DND-41 (cell line): ENCODE results near the gene KDELR1.

ENCODE experiments used
- ATAC-seq: fragments of 200-7000 bp; cut with Tn5 transposase; 3 replicates; pipeline ENCODE4 v1.9.1; 2021; ENCODE audit warnings: low read depth; ENCODE audit not compliant: insufficient read depth
- DNase-seq: peaks from one replicate; pipeline ENCODE4 v3.0.0-alpha.2; 2020
- H2AFZ ChIP-seq: 2 replicates; pipeline ENCODE4 v1.6.0; 2012; ENCODE audit warnings: low read depth, low read length
- H3K27ac ChIP-seq: 2 replicates; pipeline ENCODE4 v1.5.1; 2012; ENCODE audit warnings: low read length, inconsistent platforms
- H3K27me3 ChIP-seq: fragments of 200-600 bp; sonication (generic); 2 replicates; pipeline ENCODE4 v1.6.0; 2012; ENCODE audit warnings: low read length, mild to moderate bottlenecking, inconsistent platforms; ENCODE audit not compliant: insufficient read depth, poor library complexity
- H3K36me3 ChIP-seq: 2 replicates; pipeline ENCODE4 v1.5.1; 2012; ENCODE audit warnings: low read length, inconsistent platforms; ENCODE audit not compliant: insufficient read depth
- H3K4me1 ChIP-seq: 2 replicates; pipeline ENCODE4 v1.5.1; 2012; ENCODE audit warnings: mild to moderate bottlenecking, low read length; ENCODE audit not compliant: insufficient read depth
- H3K4me2 ChIP-seq: 2 replicates; pipeline ENCODE4 v1.6.0; 2012; ENCODE audit warnings: mild to moderate bottlenecking, moderate library complexity, low read length, inconsistent platforms; ENCODE audit not compliant: insufficient read depth
- H3K4me3 ChIP-seq, 2 experiments: fragments of 200-600 bp in 1 of 2; shearing (Covaris generic) in 1 of 2; 2 replicates each; pipeline ENCODE4 v1.5.1; 2012 to 2016; ENCODE audit warnings: inconsistent platforms in 2 of 2, low read length in 2 of 2, mild to moderate bottlenecking in 2 of 2, low read depth in 1 of 2, moderate library complexity in 1 of 2
- H3K79me2 ChIP-seq: 2 replicates; pipeline ENCODE4 v1.6.0; 2012; ENCODE audit warnings: low read length, inconsistent platforms; ENCODE audit not compliant: insufficient read depth
- H3K9ac ChIP-seq: 2 replicates; pipeline ENCODE4 v1.6.0; 2012; ENCODE audit warnings: low read depth, mild to moderate bottlenecking, inconsistent platforms, low read length, moderate library complexity
- H3K9me3 ChIP-seq: 2 replicates; pipeline ENCODE4 v1.5.1; 2012; ENCODE audit warnings: low read length, moderate library complexity, mild to moderate bottlenecking, inconsistent platforms; ENCODE audit not compliant: insufficient read depth, severe bottlenecking
- H4K20me1 ChIP-seq: 2 replicates; pipeline ENCODE4 v1.6.0; 2012; ENCODE audit warnings: low read length; ENCODE audit not compliant: insufficient read depth
- CTCF ChIP-seq: IDR thresholded peaks from 2 replicates; pipeline ENCODE4 v1.5.1; 2012; ENCODE audit warnings: borderline replicate concordance, low read length, moderate library complexity, mild to moderate bottlenecking; ENCODE audit not compliant: poor library complexity, severe bottlenecking; ENCODE audit errors: extremely low read depth
- EZH2 ChIP-seq: IDR thresholded peaks from 3 replicates; pipeline ENCODE4 v1.6.1; 2012; ENCODE audit warnings: borderline replicate concordance, low read depth, mild to moderate bottlenecking, moderate library complexity, low read length, inconsistent platforms; ENCODE audit not compliant: severe bottlenecking

Gene KDELR1

DNA sequence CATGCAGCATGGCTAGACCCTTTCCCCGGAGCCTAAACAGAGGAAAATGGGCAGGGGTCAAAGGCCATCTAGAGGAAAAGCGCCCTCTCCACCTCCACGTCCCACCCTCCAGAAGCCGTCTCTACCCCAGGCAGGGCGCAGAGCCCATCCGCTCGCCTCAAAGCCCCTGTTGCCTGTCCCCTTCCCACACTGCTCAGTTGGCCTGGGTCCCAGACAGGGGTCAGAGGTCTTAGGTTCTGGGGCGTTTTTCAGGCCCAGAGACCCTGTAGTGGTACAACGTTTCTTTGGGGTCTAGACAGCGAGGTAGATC is 27.9 kb downstream of the KDELR1 start:
- TF ChIP-seq EZH2 (no peak), CTCF (no peak)
- no peaks in the 10 kb centered on the region for H3K9me3 ChIP-seq
- DNase-seq (no peak), ATAC-seq (peak; percentile 18)
- peak overlapping the region; percentile 63 to 81 for H3K4me3 ChIP-seq
- peak overlapping the region; percentile 91 for H2AFZ ChIP-seq
- peak overlapping the region; percentile 95 for H3K27ac ChIP-seq
- H3K4me1 ChIP-seq: peaks cover 23% of the 10 kb centered on the region
- peak overlapping the region; percentile 95 for H3K9ac ChIP-seq
- no peaks in the 10 kb centered on the region for H4K20me1 ChIP-seq
- peak overlapping the region; percentile 91 for H3K4me2 ChIP-seq
- H3K36me3 ChIP-seq: peaks cover 4% of the 10 kb centered on the region
- H3K27me3 ChIP-seq: no peaks in the 10 kb centered on the region
- peaks cover 5% of the 10 kb centered on the region for H3K79me2 ChIP-seq

DNA sequence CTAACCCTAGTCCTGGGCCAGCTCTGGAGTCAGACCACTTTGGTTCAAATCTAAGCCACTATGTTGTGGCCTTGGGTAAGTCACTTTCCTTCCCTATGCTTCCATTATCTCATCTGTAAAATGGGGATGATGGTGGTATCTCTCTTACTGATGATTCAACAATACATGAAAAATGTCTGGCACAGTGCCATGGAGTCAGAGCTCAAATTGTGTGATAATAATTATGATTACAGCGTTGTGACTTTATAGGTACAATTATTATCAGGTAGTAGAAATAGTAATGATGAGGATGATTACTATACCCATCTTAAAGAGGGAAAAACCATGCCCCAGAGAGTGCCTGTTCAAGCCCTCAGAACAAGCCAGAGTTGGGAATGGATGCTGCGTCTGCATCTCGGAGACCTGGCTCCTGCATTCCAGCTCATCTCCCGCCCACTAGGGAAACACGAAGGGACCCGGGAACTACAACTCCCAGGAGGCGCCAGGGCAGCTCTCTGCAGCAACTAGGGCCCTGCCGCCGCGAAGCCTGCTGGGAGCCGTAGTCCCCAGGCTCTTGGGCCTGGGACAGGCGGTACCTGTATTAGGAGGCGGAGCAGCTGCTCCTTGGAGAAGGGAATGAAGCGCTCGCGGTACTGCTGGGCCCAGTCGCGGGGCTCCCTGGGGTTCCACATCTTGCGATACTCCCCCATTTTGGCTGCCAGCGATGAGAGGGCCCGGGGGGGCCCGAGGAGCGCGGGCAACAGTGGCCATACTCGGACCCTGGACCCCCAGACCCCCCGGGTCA is 28.4 kb downstream of the KDELR1 start:
- H3K4me1 ChIP-seq: peaks cover 23% of the 10 kb centered on the region
- no peaks in the 10 kb centered on the region for H3K27me3 ChIP-seq
- H3K27ac ChIP-seq: peak overlapping the region; percentile 95
- H2AFZ ChIP-seq: peak overlapping the region; percentile 91
- peaks cover 4% of the 10 kb centered on the region for H3K36me3 ChIP-seq
- no peak for TF ChIP-seq EZH2
- TF ChIP-seq CTCF: peak; percentile 11
- H3K4me3 ChIP-seq: peak overlapping the region; percentile 63 to 81
- no peaks in the 10 kb centered on the region for H3K9me3 ChIP-seq
- peak overlapping the region; percentile 91 for H3K4me2 ChIP-seq
- ATAC-seq: peak; percentile 84
- no peaks in the 10 kb centered on the region for H4K20me1 ChIP-seq
- DNase-seq: peak; percentile 96
- peak overlapping the region; percentile 95 for H3K9ac ChIP-seq
- peaks cover 5% of the 10 kb centered on the region for H3K79me2 ChIP-seq

DNA sequence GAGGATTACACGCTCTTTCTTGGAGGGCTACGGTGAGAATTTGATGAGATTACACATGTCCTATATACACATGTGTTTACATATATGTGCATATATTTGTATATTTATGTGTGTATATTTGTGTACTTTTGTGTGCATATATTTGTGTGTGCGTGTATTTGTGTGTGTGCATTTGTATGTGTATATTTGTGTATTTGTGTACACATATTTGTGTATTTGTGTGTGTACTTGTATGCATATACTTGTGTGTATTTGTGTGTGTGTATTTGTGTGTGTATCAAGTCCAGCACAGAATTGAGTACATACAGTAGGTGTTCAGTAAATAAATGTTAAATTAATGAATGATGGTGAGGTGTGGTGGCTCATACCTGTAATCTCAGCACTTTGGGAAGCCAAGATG is 29.4 kb downstream of the KDELR1 start:
- Histone ChIP-seq H3K4me2 (no peak overlapping the region), H3K27ac (no peak overlapping the region), H2AFZ (no peak overlapping the region), H3K9ac (no peak overlapping the region), H3K9me3 (no peaks in the 10 kb centered on the region), H3K4me3 (no peak overlapping the region), H3K27me3 (no peaks in the 10 kb centered on the region), H4K20me1 (no peaks in the 10 kb centered on the region), H3K79me2 (peaks cover 5% of the 10 kb centered on the region), H3K36me3 (peaks cover 4% of the 10 kb centered on the region), H3K4me1 (peaks cover 23% of the 10 kb centered on the region)
- DNase-seq (no peak), ATAC-seq (no peak)
- TF ChIP-seq CTCF: no peak
- no peak for TF ChIP-seq EZH2
